ENCODE results near the gene MOSPD2.

Gene MOSPD2

GRCh38 chrX:14872851-14873675 is at the start of gene MOSPD2, which contains the start of gene FANCB:
MOSPD2 (plus strand) TSS chrX:14873421; CDS start chrX:14873529, 108 bp downstream.
FANCB (minus strand) TSS chrX:14873069; CDS start chrX:14865510, 7,559 bp downstream.
- H3K4me3 ChIP-seq = peak within 1 kb of the TSS; percentile 65 to 81 (median 74)
- H3K9ac ChIP-seq = peak within 1 kb of the TSS; percentile 76 to 85 (median 84)
- H3K27ac ChIP-seq = peak within 1 kb of the TSS; percentile 56 to 87 (median 81); a peak in 21 of 22 replicates
- peaks cover 32 to 72% (median 53%) of the 10 kb centered on the region in 11 experiments; a peak in 21 of 22 replicates for H3K27me3 ChIP-seq
- H3K36me3 ChIP-seq = peaks cover 0 to 8% (median 4%) of the 10 kb centered on the region in 11 experiments; a peak in 8 of 22 replicates
- H3K4me2 ChIP-seq = peak within 1 kb of the TSS; percentile 66 to 84 (median 79)
- H3K9me3 ChIP-seq (replicated peaks in 1 of 11) = peaks cover 3 to 14% (median 5%) of the 10 kb centered on the region in 11 experiments; a peak in 20 of 22 replicates
- H4K20me1 ChIP-seq = no peaks in the 10 kb centered on the region
- peaks cover 4 to 24% (median 12%) of the 10 kb centered on the region in 10 experiments; a peak in 12 of 20 replicates for H3K4me1 ChIP-seq
- TF ChIP-seq Cebpa-rat (IDR thresholded peaks at IDR 0.05) = peak in 4 of 11 experiments; percentile 17 to 67 (median 38); a peak in 5 of 22 replicates

DNA sequence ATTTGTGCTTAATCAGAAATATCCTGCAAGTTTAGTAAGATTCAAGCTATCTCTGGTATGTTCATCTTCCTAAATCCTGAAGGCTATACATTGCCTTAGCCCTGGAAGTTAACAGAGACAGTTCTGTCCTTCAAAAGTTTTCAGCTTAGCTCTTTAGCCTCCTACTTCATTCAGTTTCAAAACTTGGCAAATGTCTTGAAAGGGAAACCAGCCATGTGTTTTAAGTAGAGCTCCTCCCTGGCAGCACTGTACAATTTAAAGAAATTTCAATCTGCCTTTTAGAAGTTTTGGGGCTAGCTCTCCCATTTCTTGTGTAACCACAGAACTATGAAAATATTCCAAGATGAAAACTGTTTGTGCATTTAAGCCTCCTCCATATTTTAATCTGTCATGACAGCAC is 47.4 kb upstream of the MOSPD2 start:
- Histone ChIP-seq H3K27me3 (peaks cover 75 to 99% (median 94%) of the 10 kb centered on the region in 11 experiments), H3K4me3 (no peak overlapping the region), H3K4me1 (no peaks in the 10 kb centered on the region), H3K36me3 (no peaks in the 10 kb centered on the region), H4K20me1 (peaks cover 0 to 7% (median 0%) of the 10 kb centered on the region in 11 experiments; a peak in 2 of 22 replicates), H3K9ac (no peak overlapping the region), H3K9me3 (replicated peaks in 1 of 11) (peaks cover 17 to 26% (median 22%) of the 10 kb centered on the region in 11 experiments), H3K4me2 (no peak overlapping the region), H3K27ac (no peak overlapping the region)
- no peak for TF ChIP-seq Cebpa-rat (IDR thresholded peaks at IDR 0.05)

DNA sequence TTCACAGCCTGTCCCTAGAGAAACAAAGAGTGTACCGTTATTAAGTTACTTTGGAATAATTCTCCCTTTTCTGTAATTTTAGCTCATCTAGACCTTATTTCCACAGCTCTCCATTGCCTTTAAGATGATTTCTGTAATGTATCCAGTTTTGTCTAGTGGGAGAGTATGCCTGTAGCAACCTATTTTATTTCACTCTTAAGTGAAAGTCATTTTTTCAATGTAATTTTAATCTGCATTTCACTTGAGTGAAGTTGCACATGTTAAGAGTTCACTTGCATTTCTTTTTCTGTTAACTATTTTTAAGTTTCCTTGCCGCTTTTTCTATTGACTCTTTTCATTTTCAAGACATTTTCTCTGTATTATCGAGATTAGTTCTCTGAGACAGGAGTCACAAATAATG is 46.9 kb upstream of the MOSPD2 start:
- no peak for TF ChIP-seq Cebpa-rat (IDR thresholded peaks at IDR 0.05)
- peaks cover 0 to 7% (median 0%) of the 10 kb centered on the region in 11 experiments; a peak in 2 of 22 replicates for H4K20me1 ChIP-seq
- no peaks in the 10 kb centered on the region for H3K4me1 ChIP-seq
- peaks cover 17 to 26% (median 22%) of the 10 kb centered on the region in 11 experiments for H3K9me3 ChIP-seq (replicated peaks in 1 of 11)
- no peaks in the 10 kb centered on the region for H3K36me3 ChIP-seq
- no peak overlapping the region for H3K4me2 ChIP-seq
- no peak overlapping the region for H3K27ac ChIP-seq
- peaks cover 76 to 99% (median 98%) of the 10 kb centered on the region in 11 experiments for H3K27me3 ChIP-seq
- no peak overlapping the region for H3K9ac ChIP-seq
- H3K4me3 ChIP-seq = no peak overlapping the region

DNA sequence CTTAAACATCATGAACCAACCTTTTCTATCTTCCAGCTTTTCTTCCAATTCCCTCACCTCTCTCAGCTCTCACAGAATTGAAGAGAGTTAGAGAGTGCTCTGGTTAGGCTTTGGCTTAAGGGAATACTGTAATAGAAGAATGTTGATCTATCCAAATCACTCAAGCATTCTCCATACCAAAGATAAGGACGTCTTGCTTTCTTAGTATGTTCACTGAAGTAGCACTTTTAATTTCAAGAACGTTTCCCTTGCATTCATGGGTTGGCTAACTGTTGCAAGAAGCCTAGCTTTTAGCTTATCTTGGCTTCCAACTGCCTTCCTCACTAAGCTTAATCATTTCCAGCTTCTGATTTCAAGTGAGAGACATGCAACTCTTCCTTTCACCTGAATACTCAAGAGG is 43.6 kb upstream of the MOSPD2 start:
- peaks cover 17 to 32% (median 22%) of the 10 kb centered on the region in 11 experiments for H3K9me3 ChIP-seq (replicated peaks in 1 of 11)
- peaks cover 79 to 100% (median 98%) of the 10 kb centered on the region in 11 experiments for H3K27me3 ChIP-seq
- H3K4me1 ChIP-seq = no peaks in the 10 kb centered on the region
- no peak for TF ChIP-seq Cebpa-rat (IDR thresholded peaks at IDR 0.05)
- H4K20me1 ChIP-seq = no peaks in the 10 kb centered on the region; a peak in 1 of 22 replicates
- H3K27ac ChIP-seq = no peak overlapping the region
- no peak overlapping the region for H3K4me3 ChIP-seq
- no peaks in the 10 kb centered on the region; a peak in 1 of 22 replicates for H3K36me3 ChIP-seq
- no peak overlapping the region for H3K4me2 ChIP-seq
- no peak overlapping the region for H3K9ac ChIP-seq

- H3K27ac ChIP-seq = no peak overlapping the region
- no peak overlapping the region for H3K4me3 ChIP-seq
- H3K9ac ChIP-seq = no peak overlapping the region
- peaks cover 17 to 32% (median 22%) of the 10 kb centered on the region in 11 experiments for H3K9me3 ChIP-seq (replicated peaks in 1 of 11)
- TF ChIP-seq Cebpa-rat (IDR thresholded peaks at IDR 0.05) = no peak
- H3K4me1 ChIP-seq = no peaks in the 10 kb centered on the region
- H3K36me3 ChIP-seq = peaks cover 0 to 16% (median 6%) of the 10 kb centered on the region in 11 experiments; a peak in 8 of 22 replicates
- H4K20me1 ChIP-seq = peaks cover 0 to 3% (median 0%) of the 10 kb centered on the region in 11 experiments; a peak in 1 of 22 replicates
- no peak overlapping the region for H3K4me2 ChIP-seq
- H3K27me3 ChIP-seq = peaks cover 76 to 100% (median 96%) of the 10 kb centered on the region in 11 experiments
Observed at GRCh38 chrX:14832151-14832550, 41.1 kb upstream of the MOSPD2 start.

GRCh38 chrX:14832586-14832985 is 40.6 kb upstream of the MOSPD2 start:
- no peaks in the 10 kb centered on the region for H3K4me1 ChIP-seq
- no peak for TF ChIP-seq Cebpa-rat (IDR thresholded peaks at IDR 0.05)
- H3K4me3 ChIP-seq = no peak overlapping the region
- no peak overlapping the region for H3K9ac ChIP-seq
- H4K20me1 ChIP-seq = peaks cover 0 to 3% (median 0%) of the 10 kb centered on the region in 11 experiments; a peak in 1 of 22 replicates
- no peak overlapping the region for H3K4me2 ChIP-seq
- peaks cover 0 to 16% (median 6%) of the 10 kb centered on the region in 11 experiments; a peak in 8 of 22 replicates for H3K36me3 ChIP-seq
- peaks cover 17 to 32% (median 22%) of the 10 kb centered on the region in 11 experiments for H3K9me3 ChIP-seq (replicated peaks in 1 of 11)
- H3K27me3 ChIP-seq = peaks cover 76 to 100% (median 96%) of the 10 kb centered on the region in 11 experiments
- no peak overlapping the region for H3K27ac ChIP-seq

DNA sequence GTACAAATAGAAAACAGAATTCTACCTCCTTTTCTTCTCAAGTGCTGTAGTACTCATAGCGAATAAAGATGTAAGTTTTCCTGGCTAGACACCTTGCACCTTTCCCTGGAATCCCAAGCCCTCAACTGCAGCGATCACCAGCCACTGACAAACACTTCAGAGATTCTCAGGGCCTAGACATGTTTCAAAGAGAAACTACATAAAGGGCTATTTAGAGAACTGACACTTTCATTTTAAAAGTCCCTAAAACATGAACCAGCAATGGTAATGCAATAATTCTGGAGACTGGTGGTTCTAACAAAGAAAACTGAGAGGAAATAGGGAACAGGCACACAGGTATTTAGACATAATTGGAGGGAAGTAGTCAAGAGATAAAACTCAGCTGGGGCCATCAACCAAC is 36.1 kb upstream of the MOSPD2 start:
- Histone ChIP-seq H3K27me3 (peaks cover 80 to 100% (median 98%) of the 10 kb centered on the region in 11 experiments), H3K9ac (no peak overlapping the region), H3K9me3 (replicated peaks in 1 of 11) (peaks cover 0 to under 1% (median 0%) of the 10 kb centered on the region in 11 experiments; a peak in 2 of 22 replicates), H3K4me2 (no peak overlapping the region), H3K4me3 (no peak overlapping the region), H3K27ac (no peak overlapping the region), H4K20me1 (peaks cover 0 to 3% (median 0%) of the 10 kb centered on the region in 11 experiments; a peak in 2 of 22 replicates), H3K36me3 (peaks cover 0 to 16% (median 6%) of the 10 kb centered on the region in 11 experiments; a peak in 8 of 22 replicates), H3K4me1 (peaks cover 0 to 10% (median 0%) of the 10 kb centered on the region in 10 experiments; a peak in 3 of 20 replicates)
- TF ChIP-seq Cebpa-rat (IDR thresholded peaks at IDR 0.05) = no peak

DNA sequence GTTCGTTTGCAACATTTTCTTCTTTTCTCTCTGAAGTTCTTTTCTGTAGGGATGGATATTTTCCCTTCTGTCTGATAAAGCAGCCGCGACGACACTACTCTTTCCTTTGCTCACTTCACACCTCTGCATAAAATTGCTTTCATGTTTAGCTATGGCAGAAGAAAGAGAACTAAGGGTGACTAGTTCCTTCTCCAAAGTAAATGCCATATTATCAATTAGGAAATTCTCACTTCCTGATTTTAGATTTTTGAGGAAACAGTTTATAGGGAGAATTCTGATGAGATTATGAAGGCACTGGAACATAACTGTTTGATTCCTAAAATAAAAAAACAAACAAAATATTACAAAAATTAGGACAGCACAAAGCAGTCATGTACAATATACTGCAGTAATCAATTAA is 29.6 kb upstream of the MOSPD2 start:
- no peak overlapping the region for H3K4me3 ChIP-seq
- H3K27me3 ChIP-seq = peaks cover 81 to 100% (median 99%) of the 10 kb centered on the region in 11 experiments
- H3K36me3 ChIP-seq = peaks cover 0 to 18% (median 0%) of the 10 kb centered on the region in 11 experiments; a peak in 7 of 22 replicates
- H3K9me3 ChIP-seq (replicated peaks in 1 of 11) = no peaks in the 10 kb centered on the region
- no peak overlapping the region for H3K27ac ChIP-seq
- no peak for TF ChIP-seq Cebpa-rat (IDR thresholded peaks at IDR 0.05)
- H4K20me1 ChIP-seq = no peaks in the 10 kb centered on the region; a peak in 2 of 22 replicates
- no peak overlapping the region for H3K9ac ChIP-seq
- H3K4me2 ChIP-seq = peak overlapping the region in 1 of 11 experiments; percentile 6; a peak in 1 of 22 replicates
- H3K4me1 ChIP-seq = peaks cover 0 to 19% (median 0%) of the 10 kb centered on the region in 10 experiments; a peak in 6 of 20 replicates
